ENCODE data around the gene SPPL2B.

DNA sequence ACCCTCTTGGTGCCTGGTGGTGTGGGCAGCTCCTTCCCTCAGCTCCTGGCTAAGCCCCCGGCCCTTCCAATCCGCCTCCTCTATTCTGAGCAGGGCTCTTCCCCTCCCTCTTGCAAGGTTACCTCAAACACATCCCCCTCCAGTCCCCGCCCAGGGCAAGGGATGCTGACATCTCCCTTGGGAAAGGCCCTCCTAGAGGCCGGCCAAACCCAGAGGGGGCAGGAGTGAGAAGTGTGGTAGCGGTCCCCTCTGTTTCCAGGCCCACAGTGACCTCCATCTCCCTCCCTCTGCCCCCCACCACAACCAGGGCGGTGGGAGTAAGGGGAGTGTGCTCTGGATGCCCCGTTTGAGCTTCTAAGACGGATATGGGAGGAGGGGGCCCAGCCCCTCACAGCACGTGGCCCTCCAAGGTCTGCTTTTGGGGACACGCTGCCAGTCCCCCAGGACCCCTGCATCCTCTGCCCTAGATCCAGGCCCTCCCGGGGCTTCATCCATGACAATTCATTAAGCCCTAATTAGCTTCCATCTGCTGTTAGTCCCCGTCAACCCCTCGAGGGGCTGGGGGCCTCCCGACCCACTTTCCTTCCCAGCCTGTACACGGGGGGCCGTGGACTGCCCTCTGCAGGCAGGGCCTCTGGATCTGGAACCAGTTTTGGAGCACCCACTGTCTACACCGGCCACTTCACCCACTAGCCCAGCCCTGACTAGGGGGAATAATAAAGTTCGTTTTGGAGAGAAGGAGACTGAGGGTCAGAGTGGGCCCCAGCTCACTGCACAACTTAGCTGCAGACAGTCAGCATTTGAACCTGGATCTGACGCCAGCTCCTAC, 22.8 kb upstream of the SPPL2B start:
- no peak for TF ChIP-seq POLR2A (IDR thresholded peaks at IDR 0.05)
- TF ChIP-seq CTCF (IDR thresholded peaks at IDR 0.05) = no peak

Measured in Peyer's patch (tissue), 4 donors.